T-helper 9 cell (primary cell): ENCODE results near the gene DNM3.
"Not testable (repeated sequence)": the region's sequence is repeated elsewhere in the genome, so short reads cannot be mapped to it uniquely, and the experiment has no call there.

Experiments used
- DNase-seq: peaks from one replicate; pipeline ENCODE4 v3.0.0-alpha.2; 2020

The DNM3 gene

DNA sequence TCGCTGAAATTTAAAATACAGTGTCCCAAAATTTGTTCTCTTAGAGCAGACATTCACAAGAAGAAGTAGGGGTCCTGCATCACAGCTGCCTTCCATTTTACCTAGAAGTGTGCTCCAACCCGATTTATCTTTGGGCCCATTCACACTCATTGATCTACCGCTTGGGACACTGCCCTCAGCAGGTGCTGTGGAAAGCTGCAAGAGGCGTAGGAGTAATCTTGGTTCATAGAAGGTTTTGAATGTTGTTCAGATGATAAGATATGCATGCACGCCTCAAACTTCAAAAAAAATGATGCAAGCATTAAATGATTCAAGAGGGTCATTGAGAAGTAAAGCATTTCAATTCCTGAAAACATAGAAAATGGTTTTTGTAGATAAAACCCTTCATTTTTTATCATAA lies 560.6 kb downstream of the DNM3 start:
- DNase-seq, result no peak

DNA sequence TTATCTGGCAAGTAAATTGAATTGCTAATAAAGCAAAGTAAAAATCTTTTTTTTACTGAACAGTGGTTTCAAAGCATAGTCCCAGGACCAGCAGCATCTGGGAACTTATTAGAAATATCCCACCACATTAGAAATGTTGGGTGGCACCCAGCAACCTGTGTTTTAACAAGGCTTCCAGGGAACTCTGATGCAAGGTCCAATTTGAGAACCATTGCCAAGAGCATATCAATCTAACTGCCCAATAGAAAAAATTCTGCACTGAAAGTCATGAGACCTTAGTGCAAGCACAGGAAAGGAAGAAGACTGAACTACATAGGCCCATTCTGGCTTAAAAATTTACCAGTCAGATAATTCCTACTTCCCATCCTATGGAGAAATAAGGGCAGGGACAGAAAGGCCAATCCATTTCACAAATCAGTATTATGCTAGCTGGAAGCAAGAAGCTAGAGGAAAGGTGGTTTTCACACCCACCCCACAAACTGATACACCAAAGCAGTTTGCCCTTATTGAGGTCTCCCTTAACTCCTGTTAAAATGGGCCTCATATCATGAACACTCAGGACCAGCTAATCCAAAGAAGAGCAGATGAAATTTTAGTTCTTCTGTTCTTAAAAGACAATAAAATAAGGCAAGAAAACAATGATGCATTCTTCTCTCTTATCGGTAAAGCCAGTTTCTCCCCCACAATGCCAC lies 561.7 kb downstream of the DNM3 start:
- no peak for DNase-seq

DNA sequence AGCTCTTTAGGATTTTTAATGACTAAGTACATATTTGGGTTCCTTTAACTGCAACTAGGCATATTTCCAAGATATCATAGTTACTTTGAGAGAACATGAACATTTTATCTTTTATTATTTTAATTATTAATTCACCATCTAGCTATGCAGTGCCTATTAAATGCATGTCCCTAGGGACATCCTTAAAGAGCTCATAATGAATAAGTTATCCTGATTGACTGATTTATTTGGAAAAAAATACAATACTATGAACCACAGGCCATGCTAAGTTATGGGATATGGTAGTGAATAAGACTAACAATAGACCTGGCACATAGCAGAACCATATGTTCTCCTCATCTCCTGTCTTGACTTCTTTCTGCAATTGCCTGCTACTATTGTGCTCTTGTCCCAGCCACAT lies 562.8 kb downstream of the DNM3 start:
- no peak for DNase-seq

DNA sequence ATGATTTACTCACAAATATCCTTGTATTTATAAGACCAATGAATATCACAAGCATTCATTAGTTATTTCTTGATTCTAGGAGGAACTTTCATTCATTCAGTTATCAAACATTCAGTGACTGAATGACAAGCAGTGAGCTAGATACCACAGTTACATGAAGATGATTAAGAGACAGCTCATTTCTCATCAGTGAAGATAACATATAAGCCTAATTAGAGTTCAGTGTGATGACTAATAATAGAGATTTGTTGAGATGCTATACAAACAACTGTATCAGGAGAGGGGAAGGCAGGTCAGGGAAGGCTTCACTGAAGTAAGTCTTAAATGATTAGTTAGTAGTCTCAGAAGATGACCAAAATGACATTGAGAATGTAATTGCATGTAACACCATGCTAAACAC lies 564.6 kb downstream of the DNM3 start:
- DNase-seq, result no peak

DNA sequence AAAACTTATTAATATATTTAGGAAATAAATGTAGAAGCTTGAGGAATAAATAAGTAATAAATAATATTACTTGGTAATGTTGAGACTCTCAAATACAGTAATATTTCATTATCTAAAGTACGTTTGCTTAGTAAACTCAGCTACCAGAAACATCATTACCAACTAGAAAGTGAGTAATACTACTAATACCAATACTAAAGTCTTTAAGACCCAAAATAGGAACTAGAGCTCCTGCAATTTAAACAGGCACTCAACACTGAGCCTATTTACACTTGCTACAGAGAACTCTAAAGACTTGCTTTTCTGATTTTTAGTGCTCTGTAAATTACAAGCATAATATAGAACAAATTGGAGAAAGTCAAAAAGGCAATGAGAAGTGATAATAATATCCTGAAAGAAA lies 565.7 kb downstream of the DNM3 start:
- no peak for DNase-seq

DNA sequence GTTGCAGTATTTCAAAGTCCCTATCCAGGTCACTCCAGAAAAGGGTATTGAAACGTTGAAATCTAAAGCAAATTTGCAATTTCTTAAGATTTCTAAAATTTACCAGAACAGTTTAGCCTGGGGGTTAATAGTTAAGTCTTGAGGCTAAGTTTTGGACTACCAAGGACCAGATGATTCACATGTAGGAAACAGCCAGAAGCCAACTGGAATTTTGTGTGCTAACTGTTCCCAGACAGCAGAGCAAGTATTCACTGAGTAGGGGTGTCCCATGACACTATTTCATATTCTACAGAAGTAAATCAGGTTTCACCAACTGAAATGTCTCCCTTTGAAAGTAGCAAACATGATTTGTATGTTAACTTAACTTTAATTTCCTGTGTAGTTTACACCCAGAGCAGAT lies 567.7 kb downstream of the DNM3 start:
- DNase-seq, result no peak

DNA sequence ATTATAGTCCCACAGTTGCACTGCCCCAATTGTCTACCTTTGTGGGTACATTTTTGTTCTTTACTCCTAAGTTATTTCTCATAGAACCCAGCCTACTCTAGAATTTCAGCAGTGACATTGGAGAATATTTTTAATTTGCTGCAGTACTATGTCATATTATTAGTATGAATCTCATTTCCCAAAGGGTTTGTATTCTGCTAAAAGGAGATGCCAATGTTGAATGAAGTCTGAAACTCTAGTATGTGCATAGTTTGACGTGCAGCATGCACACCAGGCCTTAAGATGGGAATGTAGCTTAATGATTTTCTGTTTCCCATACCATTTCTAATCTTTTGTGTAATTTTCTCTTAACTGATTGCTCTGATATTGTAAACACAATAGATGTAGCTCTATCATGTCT lies 568.7 kb downstream of the DNM3 start:
- no peak for DNase-seq

DNA sequence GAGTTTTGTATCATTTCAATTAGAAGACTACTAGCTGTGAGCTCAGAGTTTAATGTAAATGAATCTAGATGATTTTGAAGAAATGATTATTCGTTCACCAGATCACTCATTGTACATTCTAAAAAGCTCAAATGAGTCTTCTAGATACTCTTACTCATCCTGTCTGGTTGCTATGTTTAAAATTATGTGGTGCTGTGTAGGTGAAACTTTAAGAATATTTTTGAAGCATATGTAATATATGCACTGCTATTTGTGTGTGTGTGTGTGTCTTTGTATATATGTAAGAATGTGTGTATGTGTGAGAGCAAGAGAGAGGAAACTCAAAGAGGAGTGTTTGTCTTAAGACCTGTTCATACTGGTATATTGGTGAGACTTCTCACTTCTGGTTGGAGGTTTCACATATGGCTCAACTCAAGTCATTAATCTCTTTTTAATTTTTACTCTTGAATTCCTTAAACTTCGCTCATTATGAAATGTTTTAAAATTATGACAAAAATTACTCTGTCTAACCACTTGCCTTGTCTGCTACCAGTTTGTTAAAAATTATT lies 570.6 kb downstream of the DNM3 start:
- DNase-seq, result no peak

DNA sequence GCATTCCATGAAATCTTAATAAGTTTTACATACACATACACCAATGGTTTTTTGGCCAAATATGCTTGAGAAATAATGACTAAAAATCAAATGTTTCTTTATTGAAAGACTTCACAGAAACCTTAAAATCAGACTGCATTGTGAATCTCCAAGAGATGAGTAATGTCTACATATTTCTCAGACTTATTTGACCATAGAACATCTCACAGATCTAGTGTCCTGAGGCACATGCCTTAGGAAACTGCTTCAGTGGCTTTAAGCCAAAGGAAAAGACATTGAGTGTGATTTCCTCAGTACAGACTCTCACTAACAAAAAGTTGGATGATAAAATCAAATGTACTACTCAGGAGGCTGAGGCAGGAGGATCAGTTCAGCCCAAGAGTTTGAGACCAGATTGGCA lies 573.0 kb downstream of the DNM3 start:
- DNase-seq, result no peak

DNA sequence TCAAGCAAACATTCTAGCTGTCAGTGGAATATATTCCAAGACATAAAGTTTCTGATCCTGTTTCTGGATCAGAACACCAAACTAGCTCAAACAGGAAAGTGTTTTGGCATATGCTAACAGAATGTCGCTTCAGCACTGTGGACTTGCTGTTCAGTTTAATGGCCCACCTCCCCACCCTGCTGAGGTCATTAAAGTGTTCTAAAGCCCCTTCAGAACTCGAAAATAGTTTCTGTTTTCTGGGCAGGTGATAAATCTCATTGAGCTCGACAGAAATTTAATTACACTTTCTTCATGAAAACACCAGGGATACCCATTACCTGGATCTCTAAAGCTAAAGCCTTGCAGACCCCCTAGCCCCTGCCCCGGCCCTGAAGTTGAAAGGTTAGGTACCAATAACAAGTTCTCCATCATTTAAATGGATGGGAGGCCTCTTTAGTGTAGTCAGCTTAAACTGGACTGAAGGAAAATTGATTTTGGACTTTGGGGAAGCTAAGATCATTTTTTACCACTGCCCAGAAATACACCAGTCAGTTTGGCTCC lies 575.3 kb downstream of the DNM3 start:
- DNase-seq, result no peak

DNA sequence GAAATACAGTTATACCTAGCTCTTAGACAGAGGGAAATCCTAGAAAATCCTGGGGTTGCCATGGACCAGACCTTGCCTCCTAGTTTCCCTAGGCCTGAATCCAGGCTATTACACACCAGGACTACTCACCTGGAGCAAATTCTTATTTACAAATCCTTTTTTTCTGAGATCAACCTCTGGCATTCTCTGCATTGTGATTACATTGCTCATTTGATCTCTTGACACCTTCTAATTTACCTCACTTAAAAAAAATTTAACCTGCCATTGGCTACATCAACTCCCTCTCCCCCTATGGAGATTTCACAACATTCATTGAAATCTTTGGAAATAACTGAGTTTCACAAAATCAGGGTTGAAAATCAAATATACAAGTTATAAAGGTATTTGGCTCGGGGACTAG lies 576.3 kb downstream of the DNM3 start:
- DNase-seq, result no peak

DNA sequence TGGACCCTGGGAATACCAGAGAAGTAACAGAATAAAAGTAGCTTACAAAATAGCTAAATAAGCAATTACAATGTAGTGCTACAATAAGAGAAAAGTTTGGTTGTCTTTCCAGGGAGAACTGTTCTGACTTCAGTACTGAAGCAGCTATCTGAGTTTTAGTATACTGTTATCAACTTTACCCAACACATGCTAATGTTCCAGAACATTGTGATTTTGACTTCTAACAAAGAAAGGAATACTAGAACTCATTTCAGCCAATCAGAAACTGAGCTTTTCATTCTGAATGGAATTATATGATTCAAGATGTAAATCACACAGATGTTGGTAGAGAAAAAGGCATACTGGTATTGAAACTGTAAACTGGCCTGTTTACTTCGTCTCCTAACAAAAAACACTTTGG lies 579.1 kb downstream of the DNM3 start, which contains the start of gene C1orf105:
TSS of gene C1orf105 (plus strand) at position 301 of the 400 bp plus-strand sequence. CDS start 201 bp downstream, outside the sequence.
- DNase-seq, result no peak

DNA sequence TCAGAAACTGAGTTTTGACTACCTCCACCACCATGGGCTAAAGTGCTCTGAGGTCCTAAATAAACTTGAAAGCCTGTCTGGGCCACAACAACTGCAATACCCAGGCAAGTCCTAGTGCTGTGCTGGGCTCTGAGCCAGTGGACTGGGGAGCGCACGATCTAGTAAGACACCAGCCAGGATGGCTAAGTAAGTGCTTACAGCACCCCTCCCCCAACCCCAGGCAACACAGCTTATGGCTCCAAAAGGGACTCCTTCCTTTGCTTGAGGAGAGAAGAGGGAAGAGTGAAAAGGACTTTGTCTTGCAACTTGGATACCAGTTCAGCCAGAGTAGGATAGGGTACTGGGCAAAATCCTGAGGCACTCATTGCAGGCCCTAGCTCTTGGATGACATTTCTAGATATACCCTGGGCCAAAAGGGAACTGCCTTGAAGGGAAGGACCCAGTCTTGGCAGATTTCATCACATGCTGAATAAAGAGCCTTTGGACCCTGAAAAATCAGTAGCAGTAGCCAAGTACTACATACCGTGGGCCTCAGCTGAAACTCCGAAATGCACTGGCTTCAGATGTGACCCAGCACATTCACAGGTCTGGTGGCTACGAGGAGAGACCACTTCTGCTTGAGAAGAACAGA lies 580.8 kb downstream of the DNM3 start:
- DNase-seq, result no peak

DNA sequence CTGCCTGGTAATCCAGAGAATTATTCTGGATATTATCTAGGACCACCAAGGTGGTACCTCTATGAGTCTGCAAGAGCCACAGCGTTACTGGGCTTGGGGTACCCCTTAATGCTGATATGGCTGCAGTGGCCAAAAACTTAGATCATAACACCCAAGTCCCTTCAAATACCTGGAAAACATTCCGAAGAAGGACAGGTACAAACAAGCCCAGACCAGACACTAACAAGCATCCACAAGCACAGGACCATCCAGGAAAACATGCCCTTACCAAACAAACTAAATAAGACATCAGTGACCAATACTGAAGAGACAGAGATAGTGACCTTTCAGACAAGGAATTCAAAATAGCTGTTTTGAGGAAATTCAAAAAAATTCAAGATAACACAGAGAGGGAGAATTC lies 582.0 kb downstream of the DNM3 start:
- no peak for DNase-seq

DNA sequence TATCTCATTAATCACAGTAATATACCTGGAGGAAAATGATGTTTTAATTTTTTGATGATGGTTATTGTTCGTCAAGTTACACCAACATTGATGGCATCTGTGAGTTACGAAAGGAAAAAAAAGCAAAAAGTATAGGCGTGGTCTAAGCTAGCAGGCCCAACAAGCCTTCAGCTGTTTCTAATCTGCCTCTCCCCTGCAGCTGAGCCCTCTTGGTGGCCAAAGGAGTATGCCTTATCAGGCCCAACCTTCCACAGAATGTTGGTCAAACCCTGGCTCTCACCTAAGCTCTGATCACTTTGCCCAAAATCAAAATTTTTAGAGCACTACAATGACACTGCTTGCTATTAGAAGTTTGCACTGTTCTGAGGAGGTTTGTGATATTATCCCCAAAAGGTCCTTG lies 584.0 kb downstream of the DNM3 start:
- DNase-seq, result no peak

DNA sequence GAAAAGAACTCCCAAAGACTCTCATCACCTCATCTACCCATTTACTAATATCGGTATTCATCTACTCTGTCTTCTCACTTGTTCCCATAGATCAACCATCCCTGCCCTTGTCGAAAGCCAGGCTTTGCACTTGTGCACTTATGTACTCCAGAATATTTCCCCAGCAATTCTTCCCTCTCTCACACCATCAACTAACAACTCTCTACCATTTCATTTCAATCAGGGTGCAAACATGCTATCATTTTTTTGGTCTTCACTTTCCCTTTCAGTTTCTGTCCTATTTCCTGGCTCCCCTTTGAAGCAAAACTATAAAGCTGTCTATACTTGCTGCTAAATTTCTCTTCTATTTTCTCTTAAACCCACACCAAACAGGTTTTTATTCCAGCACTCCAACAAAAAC lies 585.9 kb downstream of the DNM3 start:
- DNase-seq, result no peak

DNA sequence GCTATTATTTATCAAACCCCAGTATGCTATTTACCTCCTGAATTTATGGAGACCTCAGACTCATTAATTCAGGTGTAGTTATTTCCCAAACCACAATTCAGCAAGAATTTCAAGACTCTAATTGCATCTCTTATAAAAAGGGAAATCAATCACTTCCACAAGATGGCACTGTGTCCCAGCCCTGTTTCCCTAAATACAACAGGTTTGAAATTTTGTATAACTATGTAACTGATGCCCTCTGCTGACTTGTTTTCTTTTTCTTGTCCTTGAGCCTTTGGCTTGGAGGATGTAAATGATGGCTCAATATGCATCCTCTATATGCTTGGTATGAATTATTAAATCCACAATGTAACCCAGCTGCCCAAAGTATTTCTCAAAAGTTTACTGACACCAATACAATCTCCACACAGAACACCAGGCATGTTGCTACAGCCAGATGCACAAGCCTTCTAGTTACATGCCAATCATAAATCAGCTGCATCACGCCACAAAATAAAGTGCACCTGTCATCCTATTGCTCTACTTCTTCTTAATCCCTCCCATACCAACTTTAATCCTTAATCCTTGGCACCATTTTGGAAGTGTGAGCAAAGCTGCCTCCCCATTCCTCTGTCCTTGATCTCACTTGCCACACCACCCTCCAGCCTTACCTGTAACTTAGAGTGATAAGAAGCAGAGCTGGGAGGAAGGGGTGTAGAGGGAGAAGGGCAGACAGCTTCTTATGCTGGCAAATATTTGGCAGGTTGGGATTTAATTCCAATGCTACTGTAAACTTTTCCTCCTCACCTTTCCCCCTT lies 588.2 kb downstream of the DNM3 start:
- DNase-seq, result no peak

DNA sequence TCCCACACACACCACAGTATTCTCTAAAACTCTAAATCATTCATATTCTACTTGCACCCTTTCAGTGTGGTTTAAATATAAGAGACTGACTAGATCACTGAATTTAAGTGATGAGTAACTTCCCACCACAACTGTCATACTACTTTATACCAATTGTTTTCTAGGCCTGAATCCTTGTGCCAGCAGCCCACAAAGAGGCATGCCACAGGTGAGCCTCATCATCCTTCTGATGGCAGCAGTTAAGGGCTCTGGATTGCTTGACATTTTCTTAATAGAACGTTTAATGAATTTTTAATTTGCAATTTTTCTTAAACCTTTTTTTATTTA lies 588.8 kb downstream of the DNM3 start:
- DNase-seq, result no peak

DNA sequence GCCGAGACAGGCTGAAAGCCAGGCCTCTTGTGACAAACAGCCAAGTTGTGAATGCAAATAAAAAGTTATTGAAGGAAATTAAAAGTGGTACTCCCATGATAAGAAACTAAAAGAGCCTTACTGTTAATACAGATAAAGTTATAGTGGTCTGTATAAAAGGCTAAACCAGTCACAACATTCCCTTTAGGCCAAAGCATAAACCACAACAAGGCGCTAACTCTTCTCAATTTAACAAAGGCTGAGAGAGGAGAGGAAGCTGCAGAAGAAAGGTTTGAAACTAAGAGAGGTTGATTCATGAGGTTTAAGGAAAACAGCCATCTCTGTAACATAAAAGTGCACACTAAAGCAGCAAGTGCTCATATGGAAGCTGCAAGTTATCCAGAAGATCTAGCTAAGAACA lies 589.9 kb downstream of the DNM3 start:
- DNase-seq, result no peak

DNA sequence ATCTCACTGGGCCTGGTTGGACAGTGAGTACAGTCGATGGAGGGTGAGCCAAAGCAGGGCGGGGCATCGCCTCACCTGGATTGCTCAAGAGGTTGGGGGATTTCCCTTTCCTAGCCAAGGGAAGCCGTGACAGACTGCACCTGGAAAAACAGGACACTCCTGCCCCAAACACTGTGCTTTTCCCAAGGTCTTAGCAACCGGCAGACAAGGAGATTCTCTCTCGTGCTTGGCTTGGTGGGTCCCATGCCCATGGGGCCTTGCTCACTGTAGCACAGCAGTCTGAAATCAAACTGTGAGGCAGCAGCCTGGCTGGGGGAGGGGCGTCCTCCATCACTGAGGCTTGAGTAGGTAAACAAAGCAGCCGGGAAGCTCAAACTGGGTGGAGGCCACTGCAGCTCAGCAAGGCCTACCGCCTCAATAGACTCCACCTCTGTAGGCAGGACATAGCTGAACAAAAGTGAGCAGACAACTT lies 590.5 kb downstream of the DNM3 start:
- no peak for DNase-seq

DNA sequence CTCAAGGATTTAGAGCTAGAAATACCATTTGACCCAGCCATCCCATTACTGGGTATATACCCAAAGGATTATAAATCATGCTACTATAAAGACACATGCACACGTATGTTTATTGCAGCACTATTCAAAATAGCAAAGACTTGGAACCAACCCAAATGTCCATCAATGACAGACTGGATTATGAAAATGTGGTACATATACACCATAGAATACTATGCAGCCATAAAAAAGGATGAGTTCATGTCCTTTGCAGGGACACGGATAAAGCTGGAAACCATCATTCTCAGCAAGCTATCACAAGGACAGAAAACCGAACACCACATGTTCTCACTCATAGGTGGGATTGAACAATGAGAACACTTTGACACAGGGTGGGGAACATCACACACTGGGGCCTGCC lies 595.9 kb downstream of the DNM3 start:
- DNase-seq, result not testable (repeated sequence)

DNA sequence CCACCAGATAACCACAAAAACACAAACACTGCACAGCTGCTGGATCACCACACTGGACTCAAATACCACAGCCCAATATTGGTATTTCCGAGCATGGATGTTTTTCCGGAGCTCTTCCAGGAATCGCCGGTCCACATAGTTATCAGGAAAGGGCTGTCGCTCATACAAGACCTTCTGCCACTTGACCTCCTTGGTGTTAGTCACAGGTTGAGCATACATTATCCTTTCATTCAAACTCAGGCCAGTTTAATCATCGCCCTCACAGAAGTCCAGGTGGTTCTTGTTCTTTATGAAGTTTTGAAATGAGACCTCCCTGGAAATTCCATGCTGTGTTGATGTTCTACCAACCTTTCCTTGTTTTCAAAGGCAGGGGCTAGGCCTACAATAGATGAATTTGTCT lies 601.1 kb downstream of the DNM3 start:
- no peak for DNase-seq

DNA sequence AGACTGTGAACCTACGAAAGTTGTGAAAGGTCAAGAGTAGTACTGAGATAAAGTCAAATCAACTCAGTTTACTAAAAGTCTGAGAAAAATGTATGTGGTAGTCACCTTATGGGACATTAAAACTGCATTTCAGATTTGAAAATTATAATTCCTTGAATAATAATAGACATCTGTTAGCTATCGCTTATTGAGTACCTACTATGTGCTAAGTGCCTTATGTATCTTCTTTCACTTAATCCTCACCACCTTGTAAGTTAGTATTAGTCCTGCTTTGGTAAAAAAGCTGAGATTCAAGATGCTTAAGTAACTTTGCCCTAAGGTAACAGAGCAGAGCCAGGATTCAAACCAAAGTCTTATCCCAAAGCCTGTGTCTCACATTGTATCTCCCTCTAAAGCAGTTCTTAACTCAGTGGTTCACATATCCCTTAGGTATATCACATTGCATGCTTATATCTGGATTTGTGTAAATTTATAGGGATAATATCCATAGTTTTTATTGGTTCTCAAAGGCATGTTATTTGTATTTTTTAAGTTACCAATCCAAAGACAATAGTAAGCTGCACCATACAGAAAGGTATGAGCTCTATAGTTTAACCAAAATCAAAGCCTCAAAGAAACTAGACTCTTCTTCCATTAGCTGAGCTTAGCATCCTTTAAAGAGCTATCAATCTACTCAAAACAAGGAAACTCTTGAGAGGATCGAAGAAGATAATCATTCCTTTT lies 601.7 kb downstream of the DNM3 start:
- no peak for DNase-seq
